Fibroblast of skin of left quadriceps (primary cell): Measurements from ENCODE around the gene CHL1.

Source experiments
- DNase-seq, 2 experiments: peaks; one replicate each; pipeline ENCODE4 v3.0.0-alpha.2; 2013; ENCODE audit warnings: low read depth in 2 of 2

Gene CHL1

GRCh38 chr3:217099-217813, 20.7 kb downstream of the CHL1 start:
- no peak for DNase-seq

GRCh38 chr3:217948-218347, 21.4 kb downstream of the CHL1 start:
- no peak for DNase-seq

- no peak for DNase-seq
Observed at GRCh38 chr3:228442-229182, 32.0 kb downstream of the CHL1 start.

- DNase-seq = no peak
Observed at GRCh38 chr3:229183-229661, 32.7 kb downstream of the CHL1 start.

GRCh38 chr3:236881-237280, 40.3 kb downstream of the CHL1 start:
- no peak for DNase-seq

- no peak for DNase-seq
Observed at GRCh38 chr3:242602-243355, 46.2 kb downstream of the CHL1 start.

GRCh38 chr3:243356-243725, 46.8 kb downstream of the CHL1 start:
- no peak for DNase-seq

GRCh38 chr3:244041-244440, 47.5 kb downstream of the CHL1 start:
- DNase-seq = no peak

- DNase-seq = no peak
Observed at GRCh38 chr3:247916-248315, 51.4 kb downstream of the CHL1 start.

- no peak for DNase-seq
Observed at GRCh38 chr3:248864-249520, 52.4 kb downstream of the CHL1 start.

GRCh38 chr3:249587-250262, 53.2 kb downstream of the CHL1 start:
- DNase-seq = no peak

GRCh38 chr3:256501-256900, 59.9 kb downstream of the CHL1 start:
- DNase-seq = no peak

- DNase-seq = no peak
Observed at GRCh38 chr3:257826-258225, 61.3 kb downstream of the CHL1 start.

- no peak for DNase-seq
Observed at GRCh38 chr3:260898-261297, 64.3 kb downstream of the CHL1 start.

- no peak for DNase-seq
Observed at GRCh38 chr3:263393-263792, 66.8 kb downstream of the CHL1 start.

GRCh38 chr3:264394-265156, 68.0 kb downstream of the CHL1 start:
- peak in 1 of 2 experiments; percentile 0 for DNase-seq

- DNase-seq = no peak
Observed at GRCh38 chr3:267101-267500, 70.5 kb downstream of the CHL1 start.

- DNase-seq = no peak
Observed at GRCh38 chr3:270688-271087, 74.1 kb downstream of the CHL1 start.

GRCh38 chr3:274927-275326, 78.4 kb downstream of the CHL1 start:
- DNase-seq = no peak

GRCh38 chr3:277873-278272, 81.3 kb downstream of the CHL1 start:
- no peak for DNase-seq
